Panc1 (cell line): ENCODE results near the gene HTT.

Experiments
- CTCF ChIP-seq: fragments of 450-650 bp; IDR thresholded peaks from 2 replicates; pipeline ENCODE4 v1.5.1; 2017; ENCODE audit warnings: mild to moderate bottlenecking
- TF ChIP-seq, protein P1 (sequence below), 2 experiments: IDR thresholded peaks; 2 replicates each; pipeline ENCODE4 v1.6.1; 2011 to 2012; ENCODE audit warnings: low read depth in 2 of 2, control low read depth in 1 of 2, low read length in 1 of 2, mild to moderate bottlenecking in 1 of 2, moderate library complexity in 1 of 2; ENCODE audit not compliant: insufficient read depth in 1 of 2

GRCh38 chr4:3192188-3192587, 117.7 kb downstream of the HTT start:
- TF ChIP-seq, protein P1, sequence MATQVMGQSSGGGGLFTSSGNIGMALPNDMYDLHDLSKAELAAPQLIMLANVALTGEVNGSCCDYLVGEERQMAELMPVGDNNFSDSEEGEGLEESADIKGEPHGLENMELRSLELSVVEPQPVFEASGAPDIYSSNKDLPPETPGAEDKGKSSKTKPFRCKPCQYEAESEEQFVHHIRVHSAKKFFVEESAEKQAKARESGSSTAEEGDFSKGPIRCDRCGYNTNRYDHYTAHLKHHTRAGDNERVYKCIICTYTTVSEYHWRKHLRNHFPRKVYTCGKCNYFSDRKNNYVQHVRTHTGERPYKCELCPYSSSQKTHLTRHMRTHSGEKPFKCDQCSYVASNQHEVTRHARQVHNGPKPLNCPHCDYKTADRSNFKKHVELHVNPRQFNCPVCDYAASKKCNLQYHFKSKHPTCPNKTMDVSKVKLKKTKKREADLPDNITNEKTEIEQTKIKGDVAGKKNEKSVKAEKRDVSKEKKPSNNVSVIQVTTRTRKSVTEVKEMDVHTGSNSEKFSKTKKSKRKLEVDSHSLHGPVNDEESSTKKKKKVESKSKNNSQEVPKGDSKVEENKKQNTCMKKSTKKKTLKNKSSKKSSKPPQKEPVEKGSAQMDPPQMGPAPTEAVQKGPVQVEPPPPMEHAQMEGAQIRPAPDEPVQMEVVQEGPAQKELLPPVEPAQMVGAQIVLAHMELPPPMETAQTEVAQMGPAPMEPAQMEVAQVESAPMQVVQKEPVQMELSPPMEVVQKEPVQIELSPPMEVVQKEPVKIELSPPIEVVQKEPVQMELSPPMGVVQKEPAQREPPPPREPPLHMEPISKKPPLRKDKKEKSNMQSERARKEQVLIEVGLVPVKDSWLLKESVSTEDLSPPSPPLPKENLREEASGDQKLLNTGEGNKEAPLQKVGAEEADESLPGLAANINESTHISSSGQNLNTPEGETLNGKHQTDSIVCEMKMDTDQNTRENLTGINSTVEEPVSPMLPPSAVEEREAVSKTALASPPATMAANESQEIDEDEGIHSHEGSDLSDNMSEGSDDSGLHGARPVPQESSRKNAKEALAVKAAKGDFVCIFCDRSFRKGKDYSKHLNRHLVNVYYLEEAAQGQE (IDR thresholded peaks at IDR 0.05; ENCODE audit: insufficient read depth in 1 of 2, low read depth in 2 of 2, low read length in 1 of 2): no peak
- no peak for TF ChIP-seq CTCF
